K562 (cell line): ENCODE data around the gene C10orf105. TPM values are rescaled to one million over a fixed set of nuclear protein-coding genes. Genes with fewer than 3 reads are reported as not detected.
A peak's percentile ranks its signal among the peaks of the same experiment; 100 is the strongest.

Experiments used
- DDX20 ChIP-seq: fragments of 450-650 bp; IDR thresholded peaks from 2 replicates; pipeline ENCODE4 v1.6.1; 2016; ENCODE audit warnings: missing genetic modification characterization, low read depth, mild to moderate bottlenecking, missing compliant biosample characterization, moderate library complexity
- ETV5 ChIP-seq: sonication (generic); formaldehyde crosslinking; IDR thresholded peaks from 2 replicates; pipeline ENCODE4 v1.4.0; 2020; ENCODE audit warnings: low read depth, mild to moderate bottlenecking, missing genetic modification reagents
- HMGN3 ChIP-seq: IDR thresholded peaks from 2 replicates; pipeline ENCODE4 v1.6.1; 2011; ENCODE audit warnings: borderline replicate concordance, low read depth, mild to moderate bottlenecking, mixed read lengths, low read length; ENCODE audit not compliant: insufficient read length; ENCODE audit errors: extremely low read depth
- MEF2D ChIP-seq: conservative IDR thresholded peaks from 2 replicates; pipeline ENCODE4 v1.6.1; 2016; ENCODE audit warnings: low read depth, missing genetic modification characterization, missing compliant biosample characterization
- NFXL1 ChIP-seq: fragments of 450-650 bp; formaldehyde crosslinking; IDR thresholded peaks from 2 replicates; pipeline ENCODE4 v1.4.0; 2021; ENCODE audit warnings: mild to moderate bottlenecking
- POLR2G ChIP-seq: fragments of 200-400 bp; formaldehyde crosslinking; IDR thresholded peaks from 2 replicates; pipeline ENCODE4 v1.6.1; 2017; ENCODE audit warnings: low read depth, mild to moderate bottlenecking, antibody characterized with exemption, low read length, moderate library complexity
- TCF3 ChIP-seq: sonication (generic); formaldehyde crosslinking; IDR thresholded peaks from 2 replicates; pipeline ENCODE4 v1.4.0; 2020; ENCODE audit warnings: mild to moderate bottlenecking, missing genetic modification reagents
- YBX1 ChIP-seq: fragments of 450-650 bp; IDR thresholded peaks from 2 replicates; pipeline ENCODE4 v1.7.1; 2016; ENCODE audit warnings: mild to moderate bottlenecking
- ZNF174 ChIP-seq: fragments of 250-450 bp; sonication (Bioruptor Pico); IDR thresholded peaks from 2 replicates; pipeline ENCODE4 v1.4.0; 2020; ENCODE audit warnings: mild to moderate bottlenecking
- ZNF79 ChIP-seq: fragments of 250-450 bp; sonication (Bioruptor Pico); IDR thresholded peaks from 2 replicates; pipeline ENCODE4 v1.4.0; 2020; ENCODE audit warnings: low read depth, mild to moderate bottlenecking, moderate library complexity
- polyA plus RNA-seq, 8 experiments: library from polyadenylated mRNA; depleted of rRNA in 4 of 8; stranded (reverse) in 5 of 8; unstranded in 3 of 8; fragments of >200 nt; fragmentation: Nextera tagmentation in 2 of 8; fragmentation: Illumina TruSeq in 1 of 8; extraction: Ambion mirVana in 2 of 8; extraction: Trizol in 1 of 8; gene quantifications; 2 replicates each; pipeline versions ENCODE4 v1.2.1 to v1.2.3, GENCODE V29; 2011 to 2014; ENCODE audit warnings: inconsistent platforms in 1 of 8, missing spikeins in 1 of 8
- total RNA-seq, 7 experiments: library from RNA; depleted of rRNA in 6 of 7; stranded (reverse); fragments of >200 nt in 6 of 7; fragmentation: Illumina TruSeq in 2 of 7; extraction: Trizol in 2 of 7; gene quantifications; 2 replicates each; pipeline versions ENCODE4 v1.2.1 to v1.2.3, GENCODE V29; 2011 to 2021; ENCODE audit warnings: low replicate concordance in 1 of 7
- TF ChIP-seq, protein P1 (sequence below): fragments of 250-450 bp; sonication (Bioruptor Pico); IDR thresholded peaks from 2 replicates; pipeline ENCODE4 v1.4.0; 2020; ENCODE audit warnings: borderline replicate concordance
- TF ChIP-seq, protein P2 (sequence below), 3 experiments: fragments of 200-800 bp in 1 of 3; fragments of 250-450 bp in 1 of 3; fragments of 450-650 bp in 1 of 3; sonication (Bioruptor Pico) in 1 of 3; sonication (Bioruptor generic) in 1 of 3; formaldehyde crosslinking in 1 of 3; IDR thresholded peaks; 2 replicates each; pipeline versions ENCODE4 v1.6.1 to v1.8.0; 2016 to 2022; ENCODE audit warnings: mild to moderate bottlenecking in 2 of 3, missing genetic modification characterization in 2 of 3, missing compliant biosample characterization in 1 of 3, moderate library complexity in 1 of 3
- TF ChIP-seq, protein P3 (sequence below): sonication (generic); formaldehyde crosslinking; IDR thresholded peaks from 2 replicates; pipeline ENCODE4 v1.8.0; 2022; ENCODE audit warnings: mild to moderate bottlenecking, missing genetic modification reagents

Gene C10orf105
- total and polyA plus RNA-seq, 9 of the 15 experiments (the other 6 are each of a cell fraction or from before 2014, with no cell fraction given) = 0.03 to 0.25 (median 0.04) TPM; not detected in 3

DNA sequence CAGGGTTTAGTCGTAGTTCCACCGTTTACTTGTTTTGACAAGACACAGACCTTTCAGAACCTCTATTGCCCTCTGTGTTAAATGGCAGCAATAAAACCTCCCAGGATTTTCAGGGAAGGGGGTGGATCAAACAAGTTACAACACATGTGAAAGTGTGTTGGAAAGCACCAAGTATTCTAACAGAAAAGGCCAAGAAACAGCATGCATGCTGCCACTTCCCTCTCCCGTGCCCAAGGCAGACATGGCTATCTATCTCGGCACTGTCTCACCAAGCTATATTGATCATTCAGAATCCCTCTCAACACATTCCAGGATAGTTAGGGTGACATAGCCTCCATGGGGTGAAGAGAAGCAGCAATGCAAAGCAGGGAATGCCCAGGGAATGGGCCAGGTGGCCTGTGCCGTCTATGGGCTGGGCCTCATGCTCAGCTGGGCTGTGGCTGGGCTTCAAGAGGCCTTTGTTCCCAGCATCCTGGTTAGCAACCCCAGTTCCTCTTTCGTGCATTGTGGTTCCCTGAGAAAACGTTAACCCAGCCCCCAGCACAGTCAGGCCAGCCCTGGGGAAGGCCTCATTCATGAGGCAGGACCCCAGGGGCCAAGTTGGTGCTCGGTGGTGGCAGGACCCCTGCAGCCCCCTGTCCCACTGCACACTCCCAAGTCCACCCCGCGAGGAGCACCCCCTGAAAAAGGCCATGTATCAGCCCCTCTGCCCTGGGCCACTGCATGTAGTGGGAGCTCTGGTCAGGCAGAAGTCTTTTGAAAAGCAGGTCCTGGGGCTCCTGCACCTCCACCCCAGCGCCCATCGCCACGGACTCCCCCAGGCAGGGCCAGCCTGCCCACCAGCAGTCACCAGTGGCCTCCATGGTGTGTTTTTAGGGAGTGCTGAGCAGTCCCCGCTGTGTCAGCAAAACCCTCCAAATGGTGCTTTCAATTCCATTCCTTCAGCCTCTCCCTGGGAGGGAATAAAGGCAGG, 28.3 kb upstream of the C10orf105 start (continued):
- peak; percentile 54; the same call in 1 of the 2 replicates for TF ChIP-seq ZNF79 (CRISPR knock-in tag)
- no peak for TF ChIP-seq ETV5 (CRISPR knock-in tag)
- TF ChIP-seq POLR2G = no peak
- TF ChIP-seq TCF3 (CRISPR knock-in tag) = no peak
- TF ChIP-seq, protein P1, sequence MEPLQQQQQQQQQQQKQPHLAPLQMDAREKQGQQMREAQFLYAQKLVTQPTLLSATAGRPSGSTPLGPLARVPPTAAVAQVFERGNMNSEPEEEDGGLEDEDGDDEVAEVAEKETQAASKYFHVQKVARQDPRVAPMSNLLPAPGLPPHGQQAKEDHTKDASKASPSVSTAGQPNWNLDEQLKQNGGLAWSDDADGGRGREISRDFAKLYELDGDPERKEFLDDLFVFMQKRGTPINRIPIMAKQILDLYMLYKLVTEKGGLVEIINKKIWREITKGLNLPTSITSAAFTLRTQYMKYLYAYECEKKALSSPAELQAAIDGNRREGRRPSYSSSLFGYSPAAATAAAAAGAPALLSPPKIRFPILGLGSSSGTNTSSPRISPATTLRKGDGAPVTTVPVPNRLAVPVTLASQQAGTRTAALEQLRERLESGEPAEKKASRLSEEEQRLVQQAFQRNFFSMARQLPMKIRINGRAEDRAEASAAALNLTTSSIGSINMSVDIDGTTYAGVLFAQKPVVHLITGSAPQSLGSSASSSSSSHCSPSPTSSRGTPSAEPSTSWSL = 0 out of 2 replicates have a peak, but pooled peaks have one; percentile 73
- no peak for TF ChIP-seq YBX1
- TF ChIP-seq, protein P2, sequence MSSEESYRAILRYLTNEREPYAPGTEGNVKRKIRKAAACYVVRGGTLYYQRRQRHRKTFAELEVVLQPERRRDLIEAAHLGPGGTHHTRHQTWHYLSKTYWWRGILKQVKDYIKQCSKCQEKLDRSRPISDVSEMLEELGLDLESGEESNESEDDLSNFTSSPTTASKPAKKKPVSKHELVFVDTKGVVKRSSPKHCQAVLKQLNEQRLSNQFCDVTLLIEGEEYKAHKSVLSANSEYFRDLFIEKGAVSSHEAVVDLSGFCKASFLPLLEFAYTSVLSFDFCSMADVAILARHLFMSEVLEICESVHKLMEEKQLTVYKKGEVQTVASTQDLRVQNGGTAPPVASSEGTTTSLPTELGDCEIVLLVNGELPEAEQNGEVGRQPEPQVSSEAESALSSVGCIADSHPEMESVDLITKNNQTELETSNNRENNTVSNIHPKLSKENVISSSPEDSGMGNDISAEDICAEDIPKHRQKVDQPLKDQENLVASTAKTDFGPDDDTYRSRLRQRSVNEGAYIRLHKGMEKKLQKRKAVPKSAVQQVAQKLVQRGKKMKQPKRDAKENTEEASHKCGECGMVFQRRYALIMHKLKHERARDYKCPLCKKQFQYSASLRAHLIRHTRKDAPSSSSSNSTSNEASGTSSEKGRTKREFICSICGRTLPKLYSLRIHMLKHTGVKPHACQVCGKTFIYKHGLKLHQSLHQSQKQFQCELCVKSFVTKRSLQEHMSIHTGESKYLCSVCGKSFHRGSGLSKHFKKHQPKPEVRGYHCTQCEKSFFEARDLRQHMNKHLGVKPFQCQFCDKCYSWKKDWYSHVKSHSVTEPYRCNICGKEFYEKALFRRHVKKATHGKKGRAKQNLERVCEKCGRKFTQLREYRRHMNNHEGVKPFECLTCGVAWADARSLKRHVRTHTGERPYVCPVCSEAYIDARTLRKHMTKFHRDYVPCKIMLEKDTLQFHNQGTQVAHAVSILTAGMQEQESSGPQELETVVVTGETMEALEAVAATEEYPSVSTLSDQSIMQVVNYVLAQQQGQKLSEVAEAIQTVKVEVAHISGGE (CRISPR knock-in tag; IDR thresholded peaks at IDR 0.05) = peak in 1 of 3 experiments; percentile 40; a peak in 1 of 6 replicates
- TF ChIP-seq DDX20 = no peak
- peak; percentile 26 for TF ChIP-seq HMGN3
- TF ChIP-seq, protein P3, sequence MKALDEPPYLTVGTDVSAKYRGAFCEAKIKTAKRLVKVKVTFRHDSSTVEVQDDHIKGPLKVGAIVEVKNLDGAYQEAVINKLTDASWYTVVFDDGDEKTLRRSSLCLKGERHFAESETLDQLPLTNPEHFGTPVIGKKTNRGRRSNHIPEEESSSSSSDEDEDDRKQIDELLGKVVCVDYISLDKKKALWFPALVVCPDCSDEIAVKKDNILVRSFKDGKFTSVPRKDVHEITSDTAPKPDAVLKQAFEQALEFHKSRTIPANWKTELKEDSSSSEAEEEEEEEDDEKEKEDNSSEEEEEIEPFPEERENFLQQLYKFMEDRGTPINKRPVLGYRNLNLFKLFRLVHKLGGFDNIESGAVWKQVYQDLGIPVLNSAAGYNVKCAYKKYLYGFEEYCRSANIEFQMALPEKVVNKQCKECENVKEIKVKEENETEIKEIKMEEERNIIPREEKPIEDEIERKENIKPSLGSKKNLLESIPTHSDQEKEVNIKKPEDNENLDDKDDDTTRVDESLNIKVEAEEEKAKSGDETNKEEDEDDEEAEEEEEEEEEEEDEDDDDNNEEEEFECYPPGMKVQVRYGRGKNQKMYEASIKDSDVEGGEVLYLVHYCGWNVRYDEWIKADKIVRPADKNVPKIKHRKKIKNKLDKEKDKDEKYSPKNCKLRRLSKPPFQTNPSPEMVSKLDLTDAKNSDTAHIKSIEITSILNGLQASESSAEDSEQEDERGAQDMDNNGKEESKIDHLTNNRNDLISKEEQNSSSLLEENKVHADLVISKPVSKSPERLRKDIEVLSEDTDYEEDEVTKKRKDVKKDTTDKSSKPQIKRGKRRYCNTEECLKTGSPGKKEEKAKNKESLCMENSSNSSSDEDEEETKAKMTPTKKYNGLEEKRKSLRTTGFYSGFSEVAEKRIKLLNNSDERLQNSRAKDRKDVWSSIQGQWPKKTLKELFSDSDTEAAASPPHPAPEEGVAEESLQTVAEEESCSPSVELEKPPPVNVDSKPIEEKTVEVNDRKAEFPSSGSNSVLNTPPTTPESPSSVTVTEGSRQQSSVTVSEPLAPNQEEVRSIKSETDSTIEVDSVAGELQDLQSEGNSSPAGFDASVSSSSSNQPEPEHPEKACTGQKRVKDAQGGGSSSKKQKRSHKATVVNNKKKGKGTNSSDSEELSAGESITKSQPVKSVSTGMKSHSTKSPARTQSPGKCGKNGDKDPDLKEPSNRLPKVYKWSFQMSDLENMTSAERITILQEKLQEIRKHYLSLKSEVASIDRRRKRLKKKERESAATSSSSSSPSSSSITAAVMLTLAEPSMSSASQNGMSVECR (CRISPR knock-in tag) = 0 out of 2 replicates have a peak, but pooled peaks have one; percentile 31
- TF ChIP-seq ZNF174 (CRISPR knock-in tag) = 0 out of 2 replicates have a peak, but pooled peaks have one; percentile 73
- peak; percentile 51; the same call in 1 of the 2 replicates for TF ChIP-seq NFXL1 (CRISPR knock-in tag)
- no peak for TF ChIP-seq MEF2D (tag)
